GM13976 (cell line): ENCODE results near the gene MAP3K4.
A peak's percentile ranks its signal among the peaks of the same experiment; 100 is the strongest.

Experiments
- DNase-seq: peaks from one replicate; pipeline ENCODE4 v3.0.0; 2012; ENCODE audit warnings: low spot score
- in situ Hi-C: fragments of 300-500 bp; cut with MboI; formaldehyde crosslinking; loops from one replicate; pipeline ENCODE4 v1.12.0; 2022; ENCODE audit warnings: low sequenced_read_pairs, mixed read lengths, inconsistent platforms; ENCODE audit not compliant: unreplicated experiment
- TF ChIP-seq, protein P1 (sequence below): IDR thresholded peaks from 2 replicates; pipeline ENCODE4 v1.5.1; 2012; ENCODE audit warnings: borderline replicate concordance, mild to moderate bottlenecking; ENCODE audit not compliant: insufficient read depth; ENCODE audit errors: extremely low read depth, missing control alignments, control extremely low read depth

Gene MAP3K4

GRCh38 chr6:160992061-160992979, 751 bp downstream of the MAP3K4 start:
- DNase-seq, result peak; percentile 70
- in situ Hi-C loops, result no loop called here
- TF ChIP-seq, protein P1, sequence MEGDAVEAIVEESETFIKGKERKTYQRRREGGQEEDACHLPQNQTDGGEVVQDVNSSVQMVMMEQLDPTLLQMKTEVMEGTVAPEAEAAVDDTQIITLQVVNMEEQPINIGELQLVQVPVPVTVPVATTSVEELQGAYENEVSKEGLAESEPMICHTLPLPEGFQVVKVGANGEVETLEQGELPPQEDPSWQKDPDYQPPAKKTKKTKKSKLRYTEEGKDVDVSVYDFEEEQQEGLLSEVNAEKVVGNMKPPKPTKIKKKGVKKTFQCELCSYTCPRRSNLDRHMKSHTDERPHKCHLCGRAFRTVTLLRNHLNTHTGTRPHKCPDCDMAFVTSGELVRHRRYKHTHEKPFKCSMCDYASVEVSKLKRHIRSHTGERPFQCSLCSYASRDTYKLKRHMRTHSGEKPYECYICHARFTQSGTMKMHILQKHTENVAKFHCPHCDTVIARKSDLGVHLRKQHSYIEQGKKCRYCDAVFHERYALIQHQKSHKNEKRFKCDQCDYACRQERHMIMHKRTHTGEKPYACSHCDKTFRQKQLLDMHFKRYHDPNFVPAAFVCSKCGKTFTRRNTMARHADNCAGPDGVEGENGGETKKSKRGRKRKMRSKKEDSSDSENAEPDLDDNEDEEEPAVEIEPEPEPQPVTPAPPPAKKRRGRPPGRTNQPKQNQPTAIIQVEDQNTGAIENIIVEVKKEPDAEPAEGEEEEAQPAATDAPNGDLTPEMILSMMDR, result peak; percentile 63

GRCh38 chr6:160992980-160993314, 1.4 kb downstream of the MAP3K4 start:
- DNase-seq, result no peak
- in situ Hi-C loops, result no loop called here
- TF ChIP-seq, protein P1, result no peak

GRCh38 chr6:160995271-160995670, 3.7 kb downstream of the MAP3K4 start:
- no peak for DNase-seq
- in situ Hi-C loops, result no loop called here

GRCh38 chr6:160996131-160996601, 4.6 kb downstream of the MAP3K4 start:
- DNase-seq, result no peak
- in situ Hi-C loops, result no loop called here
- TF ChIP-seq, protein P1, result no peak

More at GRCh38 chr6:160995271-160995670, 3.7 kb downstream of the MAP3K4 start:
- TF ChIP-seq, protein P1, result no peak

DNA sequence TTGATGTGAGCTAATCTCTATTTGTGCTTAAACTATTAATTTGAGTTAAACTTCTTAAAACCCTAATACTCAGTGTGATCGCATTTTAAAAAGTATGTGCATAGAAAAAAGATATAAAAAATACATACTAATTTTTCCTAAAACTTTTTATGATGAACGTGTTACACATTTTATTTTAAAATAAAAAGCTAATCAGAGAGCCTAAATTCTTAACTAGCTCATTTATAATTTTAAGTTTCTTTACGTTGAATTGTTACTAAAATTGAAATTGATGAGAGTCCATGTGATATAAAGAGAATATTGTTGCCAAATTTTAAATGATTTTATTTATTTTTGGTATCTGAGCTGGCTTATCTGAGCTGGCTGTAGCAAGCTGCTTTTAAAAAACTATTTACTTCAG, 6.6 kb downstream of the MAP3K4 start:
- DNase-seq, result no peak
- TF ChIP-seq, protein P1, result no peak
- in situ Hi-C loops, result no loop called here

- in situ Hi-C loops, result no loop called here
- TF ChIP-seq, protein P1, result no peak
- DNase-seq, result no peak
Measured at GRCh38 chr6:160998766-160999165, 7.2 kb downstream of the MAP3K4 start.
